H1 (cell line): ENCODE results near the gene LOXL4.

ENCODE experiments used
- BRCA1 ChIP-seq: IDR thresholded peaks from 2 replicates; pipeline ENCODE4 v1.6.1; 2012; ENCODE audit warnings: low read depth, low read length, improper control_type of control experiment
- CTCF ChIP-seq, 3 experiments: IDR thresholded peaks; 1 replicate in 2 of 3; 2 replicates in 1 of 3; pipeline versions ENCODE4 v1.5.1 to v1.6.1; 2011; ENCODE audit warnings: low read length in 3 of 3, mild to moderate bottlenecking in 3 of 3, inconsistent platforms in 2 of 3, low read depth in 1 of 3, moderate library complexity in 1 of 3; ENCODE audit not compliant: insufficient read depth in 1 of 3; ENCODE audit errors: control extremely low read depth in 1 of 3
- EZH2 ChIP-seq: fragments of 200-600 bp; sonication (generic); IDR thresholded peaks from 2 replicates; pipeline ENCODE4 v1.7.1; 2012; ENCODE audit warnings: low read depth, mild to moderate bottlenecking, moderate library complexity, low read length, inconsistent platforms; ENCODE audit not compliant: severe bottlenecking
- POLR2A ChIP-seq, 2 experiments: IDR thresholded peaks; 1 replicate in 1 of 2; 2 replicates in 1 of 2; pipeline ENCODE4 v1.6.1; 2011; ENCODE audit warnings: low read depth in 2 of 2, low read length in 2 of 2, mild to moderate bottlenecking in 2 of 2; ENCODE audit errors: control extremely low read depth in 1 of 2
- POLR2AphosphoS5 ChIP-seq: IDR thresholded peaks from 2 replicates; pipeline ENCODE4 v1.6.1; 2011; ENCODE audit warnings: low read depth, low read length
- TAF1 ChIP-seq: IDR thresholded peaks from 2 replicates; pipeline ENCODE4 v1.6.1; 2011; ENCODE audit warnings: mild to moderate bottlenecking, low read depth, low read length
- USF2 ChIP-seq: IDR thresholded peaks from 2 replicates; pipeline ENCODE4 v1.6.1; 2011; ENCODE audit warnings: low read length, improper control_type of control experiment

- TF ChIP-seq CTCF (IDR thresholded peaks at IDR 0.05; ENCODE audit: control extremely low read depth in 1 of 3, insufficient read depth in 1 of 3, low read depth in 1 of 3, low read length in 3 of 3) (no peak), POLR2A (IDR thresholded peaks at IDR 0.05; ENCODE audit: control extremely low read depth in 1 of 2, low read depth in 2 of 2, low read length in 2 of 2) (no peak), EZH2 (no peak), TAF1 (no peak), POLR2AphosphoS5 (no peak), BRCA1 (no peak), USF2 (no peak)
These were observed 12.7 kb downstream of the LOXL4 start for GRCh38 chr10:98255146-98255877.
